K562 (cell line): ENCODE results near the gene GADD45GIP1. TPM values are rescaled to one million over a fixed set of nuclear protein-coding genes. Genes with fewer than 3 reads are reported as not detected.

Experiments
- ARID2 ChIP-seq: fragments of 450-650 bp; IDR thresholded peaks from 2 replicates; pipeline ENCODE4 v1.6.1; 2017; ENCODE audit warnings: antibody characterized with exemption, mild to moderate bottlenecking
- ARNT ChIP-seq, 2 experiments: fragments of 450-650 bp; IDR thresholded peaks; 2 replicates each; pipeline ENCODE4 v1.6.1; 2016; ENCODE audit warnings: mild to moderate bottlenecking in 1 of 2
- CREM ChIP-seq: IDR thresholded peaks from 2 replicates; pipeline ENCODE4 v1.6.1; 2014; ENCODE audit warnings: antibody characterized with exemption, low read depth
- DPF2 ChIP-seq: fragments of 450-650 bp; IDR thresholded peaks from 2 replicates; pipeline ENCODE4 v1.6.1; 2016
- GABPB1 ChIP-seq: sonication (generic); formaldehyde crosslinking; IDR thresholded peaks from 2 replicates; pipeline ENCODE4 v1.8.0; 2022; ENCODE audit warnings: mild to moderate bottlenecking, missing genetic modification reagents
- IFI16 ChIP-seq: fragments of 250-450 bp; sonication (Bioruptor Pico); IDR thresholded peaks from 2 replicates; pipeline ENCODE4 v2.1.2; 2022; ENCODE audit warnings: mild to moderate bottlenecking, inconsistent platforms
- KDM4B ChIP-seq, 2 experiments: fragments of 450-650 bp in 1 of 2; sonication (generic) in 1 of 2; IDR thresholded peaks; 2 replicates each; pipeline ENCODE4 v1.6.1; 2016 to 2017; ENCODE audit warnings: borderline replicate concordance in 2 of 2, antibody characterized with exemption in 1 of 2, low read depth in 1 of 2, mild to moderate bottlenecking in 1 of 2
- NCOA2 ChIP-seq, 2 experiments: fragments of 450-650 bp; IDR thresholded peaks; 2 replicates each; pipeline ENCODE4 v1.6.1; 2018; ENCODE audit warnings: mild to moderate bottlenecking in 2 of 2, moderate library complexity in 1 of 2; ENCODE audit not compliant: partially characterized antibody in 2 of 2
- NCOR1 ChIP-seq: fragments of 450-650 bp; IDR thresholded peaks from 2 replicates; pipeline ENCODE4 v1.6.1; 2016; ENCODE audit warnings: mild to moderate bottlenecking, moderate library complexity
- PHB2 ChIP-seq: fragments of 450-650 bp; IDR thresholded peaks from 2 replicates; pipeline ENCODE4 v1.6.1; 2017; ENCODE audit warnings: low read depth
- POLR2AphosphoS2 ChIP-seq: IDR thresholded peaks from 2 replicates; pipeline ENCODE4 v1.6.1; 2012; ENCODE audit warnings: low read length, improper control_type of control experiment
- POU5F1 ChIP-seq: fragments of 150-350 bp; IDR thresholded peaks from 2 replicates; pipeline ENCODE4 v1.6.1; 2014; ENCODE audit warnings: borderline replicate concordance, low read length, low read depth, mild to moderate bottlenecking; ENCODE audit not compliant: partially characterized antibody
- SMAD4 ChIP-seq: fragments of 250-450 bp; sonication (Bioruptor Pico); conservative IDR thresholded peaks from 2 replicates; pipeline ENCODE4 v1.8.0; 2021; ENCODE audit warnings: inconsistent platforms, mild to moderate bottlenecking, moderate library complexity
- SMARCC2 ChIP-seq: fragments of 450-650 bp; IDR thresholded peaks from 2 replicates; pipeline ENCODE4 v1.6.1; 2017; ENCODE audit warnings: antibody characterized with exemption, moderate library complexity, mild to moderate bottlenecking, low read depth
- TEAD1 ChIP-seq, 2 experiments: fragments of 450-650 bp in 1 of 2; sonication (generic) in 1 of 2; formaldehyde crosslinking; IDR thresholded peaks; 2 replicates each; pipeline versions ENCODE4 v1.4.0 to v1.8.0; 2020 to 2022; ENCODE audit warnings: mild to moderate bottlenecking in 2 of 2, missing genetic modification reagents in 1 of 2
- ZBTB17 ChIP-seq: fragments of 450-650 bp; formaldehyde crosslinking; IDR thresholded peaks from 2 replicates; pipeline ENCODE4 v1.4.0; 2020; ENCODE audit warnings: mild to moderate bottlenecking
- ZFP30 ChIP-seq: fragments of 250-450 bp; sonication (Bioruptor Pico); IDR thresholded peaks from 2 replicates; pipeline ENCODE4 v1.8.0; 2022; ENCODE audit warnings: moderate library complexity, mild to moderate bottlenecking, inconsistent platforms, borderline replicate concordance
- ZNF431 ChIP-seq: sonication (generic); formaldehyde crosslinking; IDR thresholded peaks from 2 replicates; pipeline ENCODE4 v1.8.0; 2022; ENCODE audit warnings: mild to moderate bottlenecking, missing genetic modification reagents
- ZSCAN29 ChIP-seq: fragments of 450-650 bp; IDR thresholded peaks from 2 replicates; pipeline ENCODE4 v1.6.1; 2017
- polyA plus RNA-seq, 8 experiments: library from polyadenylated mRNA; depleted of rRNA in 4 of 8; stranded (reverse) in 5 of 8; unstranded in 3 of 8; fragments of >200 nt; fragmentation: Nextera tagmentation in 2 of 8; fragmentation: Illumina TruSeq in 1 of 8; extraction: Ambion mirVana in 2 of 8; extraction: Trizol in 1 of 8; gene quantifications; 2 replicates each; pipeline versions ENCODE4 v1.2.1 to v1.2.3, GENCODE V29; 2011 to 2014; ENCODE audit warnings: inconsistent platforms in 1 of 8, missing spikeins in 1 of 8
- total RNA-seq, 7 experiments: library from RNA; depleted of rRNA in 6 of 7; stranded (reverse); fragments of >200 nt in 6 of 7; fragmentation: Illumina TruSeq in 2 of 7; extraction: Trizol in 2 of 7; gene quantifications; 2 replicates each; pipeline versions ENCODE4 v1.2.1 to v1.2.3, GENCODE V29; 2011 to 2021; ENCODE audit warnings: low replicate concordance in 1 of 7
- TF ChIP-seq, protein P1 (sequence below), 2 experiments: fragments of 450-650 bp; IDR thresholded peaks; 2 replicates each; pipeline ENCODE4 v1.6.1; 2016; ENCODE audit warnings: mild to moderate bottlenecking in 2 of 2, borderline replicate concordance in 1 of 2, low read depth in 1 of 2, moderate library complexity in 1 of 2
- TF ChIP-seq, protein P2 (sequence below): fragments of 450-650 bp; IDR thresholded peaks from 2 replicates; pipeline ENCODE4 v1.6.1; 2016

GADD45GIP1 gene
- total and polyA plus RNA-seq, 9 of the 15 experiments (the other 6 are each of a cell fraction or from before 2014, with no cell fraction given): 5.1 to 161 (median 29.2) TPM

DNA sequence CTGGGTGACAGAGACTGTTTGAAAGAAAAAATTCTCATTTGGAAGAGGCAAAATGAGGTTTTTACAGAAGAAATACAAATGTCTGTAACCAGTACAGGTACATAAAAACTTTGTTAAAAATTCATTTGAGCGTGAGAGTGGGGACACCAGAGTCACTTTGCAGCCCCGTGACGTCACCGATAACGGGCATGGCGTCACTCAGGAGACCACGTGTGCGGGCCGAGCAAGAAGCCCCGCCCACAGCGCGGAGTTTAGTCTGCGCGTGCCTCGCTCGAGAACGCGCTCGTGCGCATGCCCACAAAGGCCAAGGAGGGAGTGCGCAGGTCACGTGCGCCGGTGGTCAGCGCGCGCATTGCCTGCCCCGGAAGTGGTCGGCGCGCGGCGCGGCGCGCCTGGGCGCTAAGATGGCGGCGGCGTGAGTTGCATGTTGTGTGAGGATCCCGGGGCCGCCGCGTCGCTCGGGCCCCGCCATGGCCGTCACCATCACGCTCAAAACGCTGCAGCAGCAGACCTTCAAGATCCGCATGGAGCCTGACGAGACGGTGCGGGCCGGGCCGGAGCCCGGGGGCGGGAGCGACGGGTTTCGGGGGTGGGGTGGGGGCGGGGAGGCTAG lies 11.4 kb downstream of the GADD45GIP1 start, which contains the start of gene RAD23A (continued):
- TF ChIP-seq, protein P1, sequence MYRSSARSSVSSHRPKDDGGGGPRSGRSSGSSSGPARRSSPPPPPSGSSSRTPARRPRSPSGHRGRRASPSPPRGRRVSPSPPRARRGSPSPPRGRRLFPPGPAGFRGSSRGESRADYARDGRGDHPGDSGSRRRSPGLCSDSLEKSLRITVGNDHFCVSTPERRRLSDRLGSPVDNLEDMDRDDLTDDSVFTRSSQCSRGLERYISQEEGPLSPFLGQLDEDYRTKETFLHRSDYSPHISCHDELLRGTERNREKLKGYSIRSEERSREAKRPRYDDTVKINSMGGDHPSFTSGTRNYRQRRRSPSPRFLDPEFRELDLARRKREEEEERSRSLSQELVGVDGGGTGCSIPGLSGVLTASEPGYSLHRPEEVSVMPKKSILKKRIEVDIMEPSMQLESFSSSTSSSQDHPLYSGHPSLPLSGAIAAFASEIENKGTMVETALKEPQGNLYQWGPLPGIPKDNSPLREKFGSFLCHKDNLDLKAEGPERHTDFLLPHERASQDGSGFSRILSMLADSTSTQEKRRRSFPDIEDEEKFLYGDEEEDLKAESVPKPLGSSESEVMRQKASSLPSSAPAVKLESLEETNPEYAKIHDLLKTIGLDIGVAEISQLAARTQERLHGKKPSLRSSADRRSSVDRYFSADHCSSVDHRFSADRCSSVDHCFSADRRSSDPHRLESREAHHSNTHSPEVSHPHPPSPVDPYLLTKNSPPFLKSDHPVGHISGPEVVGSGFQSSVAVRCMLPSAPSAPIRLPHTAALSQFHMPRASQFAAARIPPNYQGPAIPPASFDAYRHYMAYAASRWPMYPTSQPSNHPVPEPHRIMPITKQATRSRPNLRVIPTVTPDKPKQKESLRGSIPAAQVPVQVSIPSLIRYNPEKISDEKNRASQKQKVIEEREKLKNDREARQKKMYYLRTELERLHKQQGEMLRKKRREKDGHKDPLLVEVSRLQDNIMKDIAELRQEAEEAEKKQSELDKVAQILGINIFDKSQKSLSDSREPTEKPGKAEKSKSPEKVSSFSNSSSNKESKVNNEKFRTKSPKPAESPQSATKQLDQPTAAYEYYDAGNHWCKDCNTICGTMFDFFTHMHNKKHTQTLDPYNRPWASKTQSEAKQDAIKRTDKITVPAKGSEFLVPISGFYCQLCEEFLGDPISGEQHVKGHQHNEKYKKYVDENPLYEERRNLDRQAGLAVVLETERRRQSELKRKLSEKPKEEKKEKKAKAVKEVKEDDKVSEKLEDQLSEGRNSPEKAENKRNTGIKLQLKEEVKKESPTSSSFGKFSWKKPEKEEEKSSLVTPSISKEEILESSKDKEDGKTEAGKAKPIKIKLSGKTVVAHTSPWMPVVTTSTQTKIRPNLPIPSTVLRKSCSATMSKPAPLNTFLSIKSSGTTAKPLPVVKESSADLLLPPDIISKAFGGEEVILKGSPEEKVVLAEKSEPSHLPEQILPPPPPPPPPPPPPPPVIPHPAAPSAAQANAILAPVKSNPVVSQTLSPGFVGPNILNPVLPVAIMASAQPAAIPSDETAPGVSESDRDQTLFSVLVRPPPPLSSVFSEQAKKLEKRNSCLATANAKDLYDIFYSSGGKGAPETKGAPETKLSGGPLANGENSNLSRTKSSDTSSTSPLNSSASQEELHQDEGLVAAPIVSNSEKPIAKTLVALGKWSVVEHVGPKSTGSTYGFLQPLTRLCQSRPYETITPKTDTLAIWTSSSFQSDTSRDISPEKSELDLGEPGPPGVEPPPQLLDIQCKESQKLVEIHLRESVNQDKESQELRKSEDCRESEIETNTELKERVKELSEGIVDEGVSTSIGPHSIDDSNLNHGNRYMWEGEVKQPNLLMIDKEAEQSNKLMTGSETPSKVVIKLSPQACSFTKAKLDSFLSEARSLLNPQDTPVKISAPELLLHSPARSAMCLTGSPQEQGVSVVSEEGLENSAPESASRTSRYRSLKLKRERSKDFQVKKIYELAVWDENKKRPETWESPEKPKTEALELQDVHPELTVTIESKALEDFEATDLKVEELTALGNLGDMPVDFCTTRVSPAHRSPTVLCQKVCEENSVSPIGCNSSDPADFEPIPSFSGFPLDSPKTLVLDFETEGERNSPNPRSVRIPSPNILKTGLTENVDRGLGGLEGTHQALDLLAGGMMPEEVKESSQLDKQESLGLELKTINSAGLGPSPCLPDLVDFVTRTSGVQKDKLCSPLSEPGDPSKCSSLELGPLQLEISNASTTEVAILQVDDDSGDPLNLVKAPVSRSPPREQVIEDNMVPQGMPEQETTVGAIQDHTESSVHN (IDR thresholded peaks at IDR 0.05; ENCODE audit: borderline replicate concordance in 1 of 2, low read depth in 1 of 2): no peak; a peak in 1 of 4 replicates
- TF ChIP-seq ZFP30 (no peak), GABPB1 (CRISPR knock-in tag) (peak; percentile 98), CREM (peak; percentile 100), POLR2AphosphoS2 (peak; percentile 100), ZBTB17 (peak; percentile 84), KDM4B (IDR thresholded peaks at IDR 0.05; ENCODE audit: borderline replicate concordance in 2 of 2, low read depth in 1 of 2) (peak in 1 of 2 experiments; percentile 72; a peak in 2 of 4 replicates), NCOA2 (IDR thresholded peaks at IDR 0.05; ENCODE audit: partially characterized antibody in 2 of 2) (no peak), SMARCC2 (no peak), TEAD1 (CRISPR knock-in tag; IDR thresholded peaks at IDR 0.05) (peak; percentile 86 to 90), IFI16 (no peak), SMAD4 (CRISPR knock-in tag) (peak; percentile 72), DPF2 (peak; percentile 65), POU5F1 (no peak), NCOR1 (peak; percentile 58; the same call in 1 of the 2 replicates), ARNT (IDR thresholded peaks at IDR 0.05) (0 out of 4 replicates have a peak, but pooled peaks of 1 of the 2 experiments have one; percentile 16), ZSCAN29 (no peak), ARID2 (no peak), ZNF431 (CRISPR knock-in tag) (0 out of 2 replicates have a peak, but pooled peaks have one; percentile 32), PHB2 (no peak)
- TF ChIP-seq, protein P2, sequence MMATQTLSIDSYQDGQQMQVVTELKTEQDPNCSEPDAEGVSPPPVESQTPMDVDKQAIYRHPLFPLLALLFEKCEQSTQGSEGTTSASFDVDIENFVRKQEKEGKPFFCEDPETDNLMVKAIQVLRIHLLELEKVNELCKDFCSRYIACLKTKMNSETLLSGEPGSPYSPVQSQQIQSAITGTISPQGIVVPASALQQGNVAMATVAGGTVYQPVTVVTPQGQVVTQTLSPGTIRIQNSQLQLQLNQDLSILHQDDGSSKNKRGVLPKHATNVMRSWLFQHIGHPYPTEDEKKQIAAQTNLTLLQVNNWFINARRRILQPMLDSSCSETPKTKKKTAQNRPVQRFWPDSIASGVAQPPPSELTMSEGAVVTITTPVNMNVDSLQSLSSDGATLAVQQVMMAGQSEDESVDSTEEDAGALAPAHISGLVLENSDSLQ: peak; percentile 79
